Activated CD8-positive, alpha-beta T cell treated with anti-CD3 and anti-CD28 coated beads for 36 hours (primary cell): ENCODE measurements around the gene LGALS3. TPM values are rescaled to one million over a fixed set of nuclear protein-coding genes. Genes with fewer than 3 reads are reported as not detected.

Experiments used
- ATAC-seq: fragments of 200-7000 bp; cut with Tn5 transposase; one replicate; pipeline ENCODE4 v1.10.0; 2021; ENCODE audit warnings: mild to moderate bottlenecking, moderate library complexity
- CTCF ChIA-PET: fragments of 350-600 bp; sonication (Branson Sonifier 250); formaldehyde crosslinking; loops from one replicate; lab custom pipeline; 2021; ENCODE audit warnings: antibody characterized with exemption; lab: Charles Lee
- POLR2A ChIA-PET: fragments of 350-600 bp; sonication (Branson Sonifier 250); formaldehyde crosslinking; loops from one replicate; lab custom pipeline; 2021; ENCODE audit warnings: antibody characterized with exemption; lab: Charles Lee
- DNase-seq: peaks from one replicate; pipeline ENCODE4 v3.0.0-alpha.2; 2020
- H3K27ac Mint-ChIP-seq: one replicate; pipeline ENCODE4 v1.8.0; 2021; ENCODE audit warnings: mild to moderate bottlenecking, mixed read lengths
- H3K27me3 Mint-ChIP-seq: one replicate; pipeline ENCODE4 v1.8.0; 2021; ENCODE audit warnings: mixed read lengths
- H3K36me3 Mint-ChIP-seq: one replicate; pipeline ENCODE4 v1.8.0; 2021; ENCODE audit warnings: low read depth, mixed read lengths
- H3K4me1 Mint-ChIP-seq: one replicate; pipeline ENCODE4 v1.8.0; 2021; ENCODE audit warnings: low read depth, mixed read lengths
- H3K4me3 Mint-ChIP-seq: one replicate; pipeline ENCODE4 v1.8.0; 2021; ENCODE audit warnings: mild to moderate bottlenecking, moderate library complexity, mixed read lengths
- H3K9me3 Mint-ChIP-seq: one replicate; pipeline ENCODE4 v1.8.0; 2021; ENCODE audit warnings: mixed read lengths
- intact Hi-C: fragments of 100-400 bp; cut with micrococcal nuclease; formaldehyde crosslinking; loops from one replicate; pipeline ENCODE4 v1.10.0; 2022
- total RNA-seq, 2 experiments: library from RNA; stranded (reverse); gene quantifications; one replicate each; pipeline ENCODE4 v1.2.3, GENCODE V29; 2021
- TF ChIP-seq, protein P1 (sequence below): fragments of 200-600 bp; IDR thresholded peaks from one replicate; pipeline ENCODE4 v1.8.0; 2022; ENCODE audit warnings: antibody characterized with exemption, mild to moderate bottlenecking

LGALS3 gene
- total RNA-seq, 2 experiments from 2014 or later: 4.5 to 6.0 TPM

DNA sequence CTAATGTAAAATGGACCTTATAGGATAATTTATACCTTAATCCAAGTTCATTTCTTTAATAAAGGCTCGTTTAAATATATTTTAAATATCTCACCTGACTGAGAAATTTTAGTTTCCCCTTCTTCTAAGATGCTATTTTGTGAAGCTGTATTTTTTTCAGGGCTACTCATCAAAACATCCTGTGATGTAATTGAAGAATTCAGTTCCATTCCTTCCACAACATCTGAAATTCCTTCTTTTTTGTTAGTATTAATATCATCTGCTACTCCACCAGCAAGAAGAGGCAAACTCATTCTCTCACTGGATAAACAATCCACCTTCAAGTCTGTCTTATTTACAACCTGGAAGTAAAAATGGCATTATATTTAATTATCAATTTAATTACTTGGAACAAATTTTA is 22.5 kb downstream of the LGALS3 start:
- Mint-ChIP-seq H3K9me3 (no peaks in the 10 kb centered on the region), H3K4me3 (no peak overlapping the region), H3K27me3 (no peaks in the 10 kb centered on the region), H3K4me1 (no peaks in the 10 kb centered on the region), H3K36me3 (peaks cover 33% of the 10 kb centered on the region), H3K27ac (no peak overlapping the region)
- intact Hi-C loops: no loop called here
- TF ChIP-seq, protein P1, sequence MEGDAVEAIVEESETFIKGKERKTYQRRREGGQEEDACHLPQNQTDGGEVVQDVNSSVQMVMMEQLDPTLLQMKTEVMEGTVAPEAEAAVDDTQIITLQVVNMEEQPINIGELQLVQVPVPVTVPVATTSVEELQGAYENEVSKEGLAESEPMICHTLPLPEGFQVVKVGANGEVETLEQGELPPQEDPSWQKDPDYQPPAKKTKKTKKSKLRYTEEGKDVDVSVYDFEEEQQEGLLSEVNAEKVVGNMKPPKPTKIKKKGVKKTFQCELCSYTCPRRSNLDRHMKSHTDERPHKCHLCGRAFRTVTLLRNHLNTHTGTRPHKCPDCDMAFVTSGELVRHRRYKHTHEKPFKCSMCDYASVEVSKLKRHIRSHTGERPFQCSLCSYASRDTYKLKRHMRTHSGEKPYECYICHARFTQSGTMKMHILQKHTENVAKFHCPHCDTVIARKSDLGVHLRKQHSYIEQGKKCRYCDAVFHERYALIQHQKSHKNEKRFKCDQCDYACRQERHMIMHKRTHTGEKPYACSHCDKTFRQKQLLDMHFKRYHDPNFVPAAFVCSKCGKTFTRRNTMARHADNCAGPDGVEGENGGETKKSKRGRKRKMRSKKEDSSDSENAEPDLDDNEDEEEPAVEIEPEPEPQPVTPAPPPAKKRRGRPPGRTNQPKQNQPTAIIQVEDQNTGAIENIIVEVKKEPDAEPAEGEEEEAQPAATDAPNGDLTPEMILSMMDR: no peak
- POLR2A ChIA-PET: interaction anchor here (0.6 to 0.7 kb wide), 3 partner anchors 50 to 286 kb away, joined by 3 to 4 read pairs (median 4); no protein-coding TSS in a partner anchor
- CTCF ChIA-PET: no interaction called here
- DNase-seq (no peak), ATAC-seq (no peak)

DNA sequence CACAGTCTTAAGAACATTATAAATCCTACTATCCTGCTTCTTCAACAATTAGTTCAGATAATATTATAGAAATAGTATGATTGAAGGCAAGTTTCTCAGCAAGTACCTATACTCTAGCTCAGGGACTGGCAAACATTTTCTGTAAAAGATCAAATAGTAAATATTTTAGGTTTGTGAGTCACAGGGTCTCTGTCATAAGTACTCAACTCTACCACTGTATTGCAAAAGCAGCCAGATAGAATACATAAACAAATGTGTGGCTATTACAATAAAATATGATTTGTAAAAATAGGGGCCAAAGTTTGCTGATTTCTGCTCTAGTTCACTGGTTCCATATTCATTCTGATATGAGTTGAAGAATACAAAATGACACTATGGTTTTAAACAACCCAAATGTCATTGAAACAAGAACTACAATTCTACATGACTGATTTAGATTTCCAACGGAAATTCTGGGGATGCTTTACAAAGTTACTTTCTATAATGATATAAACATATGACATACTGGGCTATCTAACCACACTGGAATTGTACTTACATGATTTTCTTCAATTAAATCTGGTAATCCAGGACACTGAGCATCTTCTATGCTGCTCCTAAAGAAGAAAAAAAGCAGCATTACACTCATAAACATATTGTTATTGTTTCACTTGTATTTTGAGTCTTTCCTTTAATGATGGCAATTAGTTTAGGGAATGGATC is 23.2 kb downstream of the LGALS3 start:
- ChIA-PET CTCF (interaction anchor here (1.2 to 1.3 kb wide), 2 partner anchors 9 to 62 kb away, joined by 4 to 5 read pairs; no protein-coding TSS in a partner anchor), POLR2A (no interaction called here)
- TF ChIP-seq, protein P1: no peak
- no peaks in the 10 kb centered on the region for H3K27me3 Mint-ChIP-seq
- DNase-seq (no peak), ATAC-seq (no peak)
- no peaks in the 10 kb centered on the region for H3K9me3 Mint-ChIP-seq
- intact Hi-C loops: no loop called here
- H3K4me3 Mint-ChIP-seq: no peak overlapping the region
- H3K4me1 Mint-ChIP-seq: no peaks in the 10 kb centered on the region
- H3K36me3 Mint-ChIP-seq: peaks cover 39% of the 10 kb centered on the region
- H3K27ac Mint-ChIP-seq: no peak overlapping the region

DNA sequence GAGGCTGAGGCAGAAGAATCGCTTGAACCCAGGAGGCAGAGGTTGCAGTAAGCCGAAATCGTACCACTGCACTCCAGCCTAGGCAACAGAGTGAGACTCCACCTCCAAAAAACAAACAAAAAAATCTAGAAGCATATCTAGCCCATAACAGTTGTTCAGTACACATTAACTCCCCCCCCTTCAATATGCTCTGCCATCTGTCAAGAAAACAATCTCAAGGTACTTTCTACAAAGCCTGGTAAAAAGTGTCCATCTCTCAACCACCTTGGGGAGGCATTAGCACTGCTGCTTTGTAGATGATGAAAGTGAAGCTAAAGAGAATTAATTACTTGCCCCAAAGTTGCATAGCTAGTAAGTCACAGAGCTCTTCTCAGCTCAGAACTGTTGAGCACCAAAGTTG is 24.9 kb downstream of the LGALS3 start:
- no peak for DNase-seq
- ATAC-seq: no peak
- TF ChIP-seq, protein P1: no peak
- no peak overlapping the region for H3K27ac Mint-ChIP-seq
- POLR2A ChIA-PET: interaction anchor here (0.5 kb wide), 1 partner anchor 253 kb away, joined by 3 read pairs; no protein-coding TSS in a partner anchor
- CTCF ChIA-PET: interaction anchor here (0.7 to 1.6 kb wide), 2 partner anchors 51 to 64 kb away, joined by 3 read pairs; no protein-coding TSS in a partner anchor
- H3K36me3 Mint-ChIP-seq: peaks cover 39% of the 10 kb centered on the region
- no peaks in the 10 kb centered on the region for H3K9me3 Mint-ChIP-seq
- no peaks in the 10 kb centered on the region for H3K27me3 Mint-ChIP-seq
- intact Hi-C loops: no loop called here
- no peaks in the 10 kb centered on the region for H3K4me1 Mint-ChIP-seq
- H3K4me3 Mint-ChIP-seq: no peak overlapping the region

DNA sequence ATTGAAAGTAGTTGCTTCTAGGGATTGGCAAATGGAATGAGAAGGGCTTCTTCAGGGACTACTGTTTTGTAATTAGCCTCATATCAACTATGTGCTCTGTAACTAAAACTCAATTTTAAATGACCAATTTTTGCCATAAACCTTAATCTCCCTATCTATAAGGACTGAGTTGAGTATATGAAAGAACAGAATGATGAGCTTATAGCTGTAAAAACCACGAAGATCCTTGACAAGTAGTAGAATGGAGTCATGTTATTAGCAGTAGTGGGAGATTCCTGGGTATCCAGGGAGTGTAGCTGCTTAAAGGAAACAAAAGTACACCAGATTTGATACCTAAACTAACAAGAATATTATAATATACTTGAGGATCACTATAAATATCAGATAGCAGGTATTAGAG is 28.0 kb downstream of the LGALS3 start:
- POLR2A ChIA-PET: no interaction called here
- Mint-ChIP-seq H3K27me3 (no peaks in the 10 kb centered on the region), H3K4me3 (no peak overlapping the region), H3K4me1 (no peaks in the 10 kb centered on the region), H3K27ac (no peak overlapping the region), H3K36me3 (peaks cover 29% of the 10 kb centered on the region), H3K9me3 (no peaks in the 10 kb centered on the region)
- DNase-seq: no peak
- intact Hi-C loops: no loop called here
- ATAC-seq: no peak
- CTCF ChIA-PET: interaction anchor here (1.2 to 1.7 kb wide), 4 partner anchors 12 to 106 kb away, joined by 3 to 9 read pairs (median 4); partner anchors contain the start of gene MAPK1IP1L
- TF ChIP-seq, protein P1: no peak

DNA sequence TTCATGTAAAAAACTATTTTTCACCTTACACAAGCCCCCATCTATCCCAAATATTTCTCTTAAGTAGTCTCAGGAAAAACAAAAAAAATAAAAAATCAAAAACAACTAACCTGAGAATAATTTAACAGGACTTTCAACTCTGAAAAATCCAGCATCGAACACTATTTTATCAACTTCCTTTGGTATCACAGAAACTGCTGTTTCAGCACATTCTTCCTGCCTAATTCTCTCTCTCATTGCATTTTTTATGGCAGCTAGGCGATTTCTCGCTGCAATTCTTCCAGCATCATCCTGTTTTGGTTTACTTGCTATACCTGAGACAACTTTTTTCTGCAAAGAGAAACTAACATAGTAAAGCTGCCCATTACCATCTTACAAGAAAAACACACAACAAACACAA is 29.4 kb downstream of the LGALS3 start:
- intact Hi-C loops: no loop called here
- no peak overlapping the region for H3K4me3 Mint-ChIP-seq
- peaks cover 28% of the 10 kb centered on the region for H3K36me3 Mint-ChIP-seq
- no peaks in the 10 kb centered on the region for H3K27me3 Mint-ChIP-seq
- no peaks in the 10 kb centered on the region for H3K4me1 Mint-ChIP-seq
- POLR2A ChIA-PET: interaction anchor here (0.8 kb wide), 1 partner anchor 281 kb away, joined by 3 read pairs; no protein-coding TSS in a partner anchor
- ATAC-seq: no peak
- DNase-seq: no peak
- no peaks in the 10 kb centered on the region for H3K9me3 Mint-ChIP-seq
- no peak overlapping the region for H3K27ac Mint-ChIP-seq
- CTCF ChIA-PET: interaction anchor here (0.7 to 3.6 kb wide), 6 partner anchors 20 to 643 kb away, joined by 3 to 43 read pairs (median 8); partner anchors contain the start of gene MAPK1IP1L
- TF ChIP-seq, protein P1: no peak
